K562 (cell line): ENCODE data around the gene ZP1. TPM values are rescaled to one million over a fixed set of nuclear protein-coding genes. Genes with fewer than 3 reads are reported as not detected.

ENCODE experiments used
- ARID3B ChIP-seq: fragments of 250-450 bp; sonication (Bioruptor Pico); IDR thresholded peaks from 2 replicates; pipeline ENCODE4 v1.4.0; 2020; ENCODE audit warnings: borderline replicate concordance
- COPS2 ChIP-seq: fragments of 450-650 bp; conservative IDR thresholded peaks from 2 replicates; pipeline ENCODE4 v1.6.1; 2016; ENCODE audit warnings: mild to moderate bottlenecking, moderate library complexity
- CREBBP ChIP-seq: IDR thresholded peaks from one replicate; pipeline ENCODE4 v1.6.1; 2012; ENCODE audit warnings: low read depth, mild to moderate bottlenecking, control low read depth, inconsistent platforms, low read length
- HLTF ChIP-seq: fragments of 450-650 bp; IDR thresholded peaks from 2 replicates; pipeline ENCODE4 v1.6.1; 2016
- NFYB ChIP-seq: IDR thresholded peaks from 2 replicates; pipeline ENCODE4 v1.6.1; 2011; ENCODE audit warnings: mild to moderate bottlenecking, moderate library complexity; ENCODE audit not compliant: insufficient read length; ENCODE audit errors: extremely low read depth
- SIN3A ChIP-seq, 2 experiments: fragments of 150-350 bp in 1 of 2; IDR thresholded peaks; 2 replicates each; pipeline ENCODE4 v1.6.1; 2011 to 2016; ENCODE audit warnings: borderline replicate concordance in 2 of 2, low read depth in 2 of 2, low read length in 2 of 2, mild to moderate bottlenecking in 2 of 2, moderate library complexity in 2 of 2; ENCODE audit not compliant: control insufficient read depth in 1 of 2
- SRSF1 ChIP-seq: fragments of 200-400 bp; formaldehyde crosslinking; IDR thresholded peaks from 2 replicates; pipeline ENCODE4 v1.6.1; 2017; ENCODE audit warnings: mild to moderate bottlenecking, low read depth, low read length, moderate library complexity
- U2AF2 ChIP-seq: fragments of 200-400 bp; formaldehyde crosslinking; optimal IDR thresholded peaks from 2 replicates; pipeline ENCODE3; 2017; ENCODE audit warnings: low read depth, mild to moderate bottlenecking, low read length
- YBX1 ChIP-seq: fragments of 450-650 bp; IDR thresholded peaks from 2 replicates; pipeline ENCODE4 v1.7.1; 2016; ENCODE audit warnings: mild to moderate bottlenecking
- ZNF232 ChIP-seq: sonication (generic); formaldehyde crosslinking; IDR thresholded peaks from 2 replicates; pipeline ENCODE4 v1.8.0; 2022; ENCODE audit warnings: mild to moderate bottlenecking, missing genetic modification reagents
- ZNF24 ChIP-seq: fragments of 450-650 bp; IDR thresholded peaks from 2 replicates; pipeline ENCODE4 v1.6.1; 2016
- ZNF830 ChIP-seq: fragments of 250-450 bp; sonication (Bioruptor Pico); IDR thresholded peaks from 2 replicates; pipeline ENCODE4 v1.5.0; 2021; ENCODE audit warnings: mild to moderate bottlenecking
- polyA plus RNA-seq, 8 experiments: library from polyadenylated mRNA; depleted of rRNA in 4 of 8; stranded (reverse) in 5 of 8; unstranded in 3 of 8; fragments of >200 nt; fragmentation: Nextera tagmentation in 2 of 8; fragmentation: Illumina TruSeq in 1 of 8; extraction: Ambion mirVana in 2 of 8; extraction: Trizol in 1 of 8; gene quantifications; 2 replicates each; pipeline versions ENCODE4 v1.2.1 to v1.2.3, GENCODE V29; 2011 to 2014; ENCODE audit warnings: inconsistent platforms in 1 of 8, missing spikeins in 1 of 8
- total RNA-seq, 7 experiments: library from RNA; depleted of rRNA in 6 of 7; stranded (reverse); fragments of >200 nt in 6 of 7; fragmentation: Illumina TruSeq in 2 of 7; extraction: Trizol in 2 of 7; gene quantifications; 2 replicates each; pipeline versions ENCODE4 v1.2.1 to v1.2.3, GENCODE V29; 2011 to 2021; ENCODE audit warnings: low replicate concordance in 1 of 7
- TF ChIP-seq, protein P1 (sequence below), 2 experiments: IDR thresholded peaks; 2 replicates each; pipeline ENCODE4 v1.6.1; 2011; ENCODE audit warnings: borderline replicate concordance in 1 of 2, control low read depth in 1 of 2, low read depth in 1 of 2, low read length in 1 of 2, mild to moderate bottlenecking in 1 of 2, mixed read lengths in 1 of 2, moderate library complexity in 1 of 2; ENCODE audit not compliant: insufficient read depth in 1 of 2, insufficient read length in 1 of 2, poor library complexity in 1 of 2, severe bottlenecking in 1 of 2; ENCODE audit errors: extremely low read depth in 1 of 2
- TF ChIP-seq, protein P2 (sequence below): fragments of 200-400 bp; formaldehyde crosslinking; IDR thresholded peaks from 2 replicates; pipeline ENCODE4 v1.6.1; 2017; ENCODE audit warnings: mild to moderate bottlenecking, low read depth, low read length, moderate library complexity

ZP1 gene
- total and polyA plus RNA-seq, 9 of the 15 experiments (the other 6 are each of a cell fraction or from before 2014, with no cell fraction given), result 0.11 to 0.15 TPM; not detected in 7

DNA sequence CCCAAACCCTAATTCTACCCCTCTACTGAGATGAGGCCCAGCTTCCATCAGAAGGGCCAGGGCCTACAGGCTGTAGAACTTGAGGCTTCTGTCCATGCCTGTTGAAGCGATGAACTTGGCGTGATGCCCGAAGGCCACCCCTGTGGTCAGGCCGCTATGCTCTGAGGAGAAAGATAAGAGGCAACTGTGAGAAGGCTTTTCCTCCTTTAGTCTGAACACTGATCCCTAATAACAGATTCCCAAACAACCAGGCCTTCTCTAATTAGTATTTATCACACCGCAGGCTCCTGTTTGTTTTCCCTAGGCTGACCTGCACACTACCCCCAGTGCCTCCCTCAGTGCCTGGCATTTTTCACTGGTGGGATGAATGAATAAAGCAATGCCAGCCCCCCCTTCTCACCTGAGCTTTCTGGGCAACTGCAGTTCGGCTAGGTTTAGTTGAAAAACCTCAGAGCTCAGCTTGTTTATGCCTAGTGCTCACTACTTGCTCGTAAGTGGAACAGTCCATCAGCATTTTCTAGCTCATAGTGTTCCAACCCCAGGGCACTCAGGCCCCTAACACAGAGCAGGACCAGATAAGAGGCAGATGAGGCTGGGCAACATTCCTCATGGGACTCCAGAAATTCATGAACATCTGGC is 23.9 kb downstream of the ZP1 start (continued):
- TF ChIP-seq NFYB (no peak), ZNF830 (no peak), CREBBP (no peak), SRSF1 (no peak), ZNF232 (no peak), ZNF24 (no peak), COPS2 (no peak), YBX1 (no peak), SIN3A (IDR thresholded peaks at IDR 0.05; ENCODE audit: borderline replicate concordance in 2 of 2, control insufficient read depth in 1 of 2, low read depth in 2 of 2, low read length in 2 of 2) (no peak), HLTF (no peak), ARID3B (CRISPR knock-in tag) (no peak), U2AF2 (no peak)
- TF ChIP-seq, protein P1, sequence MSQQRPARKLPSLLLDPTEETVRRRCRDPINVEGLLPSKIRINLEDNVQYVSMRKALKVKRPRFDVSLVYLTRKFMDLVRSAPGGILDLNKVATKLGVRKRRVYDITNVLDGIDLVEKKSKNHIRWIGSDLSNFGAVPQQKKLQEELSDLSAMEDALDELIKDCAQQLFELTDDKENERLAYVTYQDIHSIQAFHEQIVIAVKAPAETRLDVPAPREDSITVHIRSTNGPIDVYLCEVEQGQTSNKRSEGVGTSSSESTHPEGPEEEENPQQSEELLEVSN (IDR thresholded peaks at IDR 0.05; ENCODE audit: borderline replicate concordance in 1 of 2, extremely low read depth in 1 of 2, insufficient read depth in 1 of 2, insufficient read length in 1 of 2, low read depth in 1 of 2, low read length in 1 of 2, poor library complexity in 1 of 2, severe bottlenecking in 1 of 2), result peak in 1 of 2 experiments; percentile 26
- TF ChIP-seq, protein P2, sequence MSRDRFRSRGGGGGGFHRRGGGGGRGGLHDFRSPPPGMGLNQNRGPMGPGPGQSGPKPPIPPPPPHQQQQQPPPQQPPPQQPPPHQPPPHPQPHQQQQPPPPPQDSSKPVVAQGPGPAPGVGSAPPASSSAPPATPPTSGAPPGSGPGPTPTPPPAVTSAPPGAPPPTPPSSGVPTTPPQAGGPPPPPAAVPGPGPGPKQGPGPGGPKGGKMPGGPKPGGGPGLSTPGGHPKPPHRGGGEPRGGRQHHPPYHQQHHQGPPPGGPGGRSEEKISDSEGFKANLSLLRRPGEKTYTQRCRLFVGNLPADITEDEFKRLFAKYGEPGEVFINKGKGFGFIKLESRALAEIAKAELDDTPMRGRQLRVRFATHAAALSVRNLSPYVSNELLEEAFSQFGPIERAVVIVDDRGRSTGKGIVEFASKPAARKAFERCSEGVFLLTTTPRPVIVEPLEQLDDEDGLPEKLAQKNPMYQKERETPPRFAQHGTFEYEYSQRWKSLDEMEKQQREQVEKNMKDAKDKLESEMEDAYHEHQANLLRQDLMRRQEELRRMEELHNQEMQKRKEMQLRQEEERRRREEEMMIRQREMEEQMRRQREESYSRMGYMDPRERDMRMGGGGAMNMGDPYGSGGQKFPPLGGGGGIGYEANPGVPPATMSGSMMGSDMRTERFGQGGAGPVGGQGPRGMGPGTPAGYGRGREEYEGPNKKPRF, result no peak
